Astrocyte of the cerebellum (primary cell): ENCODE results near the gene AKT1.

Experiments used
- DNase-seq: peaks from one replicate; pipeline ENCODE4 v3.0.0-alpha.2; 2011; ENCODE audit warnings: low read depth
- H3K4me3 ChIP-seq: 2 replicates; pipeline ENCODE4 v1.5.1; 2011; ENCODE audit warnings: mild to moderate bottlenecking, low read depth, low read length, moderate library complexity
- CTCF ChIP-seq: IDR thresholded peaks from 2 replicates; pipeline ENCODE4 v1.5.1; 2012; ENCODE audit warnings: low read length, low read depth, moderate library complexity, mild to moderate bottlenecking; ENCODE audit errors: missing control alignments
- in situ Hi-C: cut with HindIII; loops from 2 replicates; pipeline ENCODE4 v1.10.0; 2017; ENCODE audit warnings: low sequenced_read_pairs

The AKT1 gene

GRCh38 chr14:104788161-104788818, 7.3 kb downstream of the AKT1 start:
- in situ Hi-C loops: no loop called here
- DNase-seq: no peak
- no peak for TF ChIP-seq CTCF
- no peak overlapping the region for H3K4me3 ChIP-seq

- in situ Hi-C loops: no loop called here
- no peak for TF ChIP-seq CTCF
- no peak for DNase-seq
Measured at GRCh38 chr14:104787736-104788135, 7.8 kb downstream of the AKT1 start.

GRCh38 chr14:104786726-104787675, 8.5 kb downstream of the AKT1 start:
- no peak for TF ChIP-seq CTCF
- H3K4me3 ChIP-seq: no peak overlapping the region
- in situ Hi-C loops: no loop called here
- no peak for DNase-seq

More at GRCh38 chr14:104787736-104788135, 7.8 kb downstream of the AKT1 start:
- no peak overlapping the region for H3K4me3 ChIP-seq

- H3K4me3 ChIP-seq: no peak overlapping the region
- in situ Hi-C loops: no loop called here
- TF ChIP-seq CTCF: no peak
- no peak for DNase-seq
Measured at GRCh38 chr14:104786091-104786586, 9.4 kb downstream of the AKT1 start.

GRCh38 chr14:104785708-104786080, 9.9 kb downstream of the AKT1 start:
- in situ Hi-C loops: no loop called here
- no peak overlapping the region for H3K4me3 ChIP-seq
- DNase-seq: no peak
- TF ChIP-seq CTCF: no peak

- in situ Hi-C loops: no loop called here
- TF ChIP-seq CTCF: no peak
- H3K4me3 ChIP-seq: no peak overlapping the region
- DNase-seq: no peak
Measured at GRCh38 chr14:104784846-104785707, 10.5 kb downstream of the AKT1 start.
